Neuron (in vitro differentiated cells): ENCODE data around the gene LUZP1.
A peak's percentile ranks its signal among the peaks of the same experiment; 100 is the strongest.

Experiments used
- H2AFZ ChIP-seq: one replicate; pipeline ENCODE4 v1.6.1; 2013; ENCODE audit warnings: low read depth, mild to moderate bottlenecking, inconsistent platforms, low read length, moderate library complexity
- H3K27me3 ChIP-seq: one replicate; pipeline ENCODE4 v1.6.1; 2013; ENCODE audit warnings: low read length; ENCODE audit not compliant: insufficient read depth
- H3K36me3 ChIP-seq: one replicate; pipeline ENCODE4 v1.6.1; 2013; ENCODE audit warnings: low read length; ENCODE audit not compliant: insufficient read depth
- H3K4me1 ChIP-seq: one replicate; pipeline ENCODE4 v1.6.1; 2013; ENCODE audit warnings: low read length; ENCODE audit not compliant: insufficient read depth
- H3K4me3 ChIP-seq: 2 replicates; pipeline ENCODE4 v1.5.1; 2013; ENCODE audit warnings: mild to moderate bottlenecking, low read length, moderate library complexity
- H3K9me3 ChIP-seq: one replicate; pipeline ENCODE4 v1.6.1; 2013; ENCODE audit warnings: low read length

LUZP1 gene

DNA sequence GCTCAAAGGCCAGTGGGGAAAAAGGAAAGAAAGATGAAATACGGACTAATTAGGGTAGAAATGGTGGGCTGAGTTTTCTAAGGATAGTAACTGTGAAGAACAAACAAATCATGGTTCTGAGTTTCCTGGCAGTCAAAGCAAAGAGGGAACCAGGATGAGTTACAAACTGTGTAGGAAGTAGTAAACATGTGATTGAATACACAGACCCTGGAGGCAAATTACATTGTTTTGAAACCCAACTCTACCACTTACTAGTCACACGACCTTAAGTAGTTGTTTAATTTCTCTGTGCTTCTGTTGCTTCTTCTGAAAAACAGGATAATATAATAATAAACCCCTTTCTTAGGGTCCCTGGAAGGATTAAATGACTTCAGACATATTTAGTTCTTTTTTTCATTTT lies 11.2 kb upstream of the LUZP1 start:
- Histone ChIP-seq H2AFZ (no peak overlapping the region), H3K4me1 (peaks cover 8% of the 10 kb centered on the region), H3K36me3 (no peaks in the 10 kb centered on the region), H3K4me3 (no peak overlapping the region), H3K27me3 (no peaks in the 10 kb centered on the region), H3K9me3 (no peaks in the 10 kb centered on the region)

DNA sequence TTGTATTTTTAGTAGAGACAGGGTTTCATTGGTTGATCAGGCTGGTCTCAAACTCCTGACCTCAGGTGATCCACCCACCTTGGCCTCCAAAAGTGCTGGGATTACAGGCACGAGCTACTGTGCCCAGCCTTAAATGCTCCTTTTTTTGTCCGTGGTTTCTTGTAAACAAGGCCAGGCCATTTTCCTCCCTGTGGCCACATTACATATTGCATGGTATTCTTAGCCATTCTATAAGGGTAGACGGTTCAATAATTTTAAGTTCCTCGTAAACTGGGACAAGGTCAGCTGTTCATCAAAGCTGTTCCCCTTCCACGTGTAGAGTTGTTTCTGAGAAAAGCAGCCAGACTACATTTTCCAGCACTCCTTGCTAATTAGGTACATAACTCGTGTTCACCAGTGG lies 10.3 kb upstream of the LUZP1 start:
- Histone ChIP-seq H3K36me3 (no peaks in the 10 kb centered on the region), H3K9me3 (no peaks in the 10 kb centered on the region), H3K27me3 (no peaks in the 10 kb centered on the region), H3K4me3 (no peak overlapping the region), H2AFZ (no peak overlapping the region), H3K4me1 (peaks cover 8% of the 10 kb centered on the region)

DNA sequence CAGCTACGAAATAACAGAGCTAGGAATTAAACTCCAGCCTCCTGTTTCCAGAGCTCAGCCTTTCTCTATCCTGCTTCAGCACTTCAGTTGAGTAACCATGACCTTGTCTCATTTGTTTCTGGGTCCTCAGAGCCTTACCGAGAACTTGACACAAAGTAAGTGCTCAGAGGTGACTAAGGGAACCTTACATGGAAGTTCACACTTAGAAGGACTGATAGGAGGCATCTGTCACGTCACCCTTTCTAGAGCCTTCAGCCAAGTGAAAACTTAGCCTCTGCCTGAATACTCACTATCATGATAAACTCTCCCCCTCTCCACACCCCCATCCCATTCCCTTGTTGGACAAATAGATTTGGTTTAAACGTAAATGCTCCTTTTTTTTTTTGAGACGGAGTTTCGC lies 9.8 kb upstream of the LUZP1 start:
- Histone ChIP-seq H3K4me1 (peaks cover 8% of the 10 kb centered on the region), H3K27me3 (no peaks in the 10 kb centered on the region), H3K4me3 (peak overlapping the region; percentile 79), H3K36me3 (no peaks in the 10 kb centered on the region), H3K9me3 (no peaks in the 10 kb centered on the region), H2AFZ (peak overlapping the region; percentile 14)

DNA sequence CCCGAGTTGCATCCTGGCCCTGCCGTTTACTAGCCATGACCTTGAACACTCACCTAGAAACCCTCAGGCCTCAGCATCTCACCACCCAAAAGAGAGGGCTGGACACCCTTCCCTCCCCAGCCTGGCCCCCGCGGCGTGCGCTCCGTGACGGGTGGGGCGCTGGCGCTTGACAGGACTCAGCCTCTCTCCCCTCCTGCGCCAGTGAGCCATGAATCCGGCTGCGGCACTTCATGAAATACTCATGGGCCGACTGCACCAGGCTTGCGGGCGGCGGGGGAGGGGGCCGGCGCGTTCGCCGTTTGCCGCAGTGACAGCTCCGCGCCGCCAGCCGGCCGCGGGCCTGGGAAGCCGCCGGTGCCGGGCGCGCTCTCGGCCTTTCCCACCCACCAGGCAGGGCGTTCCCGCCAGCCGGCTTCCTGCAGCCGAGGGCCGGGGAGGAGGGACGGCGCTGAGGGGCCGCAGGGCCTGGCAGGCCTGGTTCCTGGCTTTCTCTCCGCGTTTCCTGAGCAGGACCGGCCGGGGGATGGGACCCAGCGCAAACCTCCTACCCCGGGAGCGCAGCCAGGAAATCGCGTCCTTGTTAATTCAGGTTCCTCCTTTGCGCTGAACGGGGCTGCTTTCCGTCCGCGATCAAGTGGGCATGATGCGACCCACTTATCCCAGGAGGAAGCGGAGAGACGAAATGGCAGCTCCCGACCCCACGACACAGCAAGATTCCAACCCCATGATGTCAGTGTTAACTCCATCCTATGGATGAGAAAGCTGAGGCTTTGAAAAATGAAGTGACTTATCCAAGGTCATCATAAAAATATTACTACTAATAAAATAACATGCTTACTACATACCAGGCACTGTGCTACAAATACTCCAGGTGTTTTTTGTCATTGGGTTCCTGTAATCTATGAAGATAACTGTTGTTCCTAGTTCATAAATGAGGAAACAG lies 9.1 kb upstream of the LUZP1 start:
- no peaks in the 10 kb centered on the region for H3K9me3 ChIP-seq

DNA sequence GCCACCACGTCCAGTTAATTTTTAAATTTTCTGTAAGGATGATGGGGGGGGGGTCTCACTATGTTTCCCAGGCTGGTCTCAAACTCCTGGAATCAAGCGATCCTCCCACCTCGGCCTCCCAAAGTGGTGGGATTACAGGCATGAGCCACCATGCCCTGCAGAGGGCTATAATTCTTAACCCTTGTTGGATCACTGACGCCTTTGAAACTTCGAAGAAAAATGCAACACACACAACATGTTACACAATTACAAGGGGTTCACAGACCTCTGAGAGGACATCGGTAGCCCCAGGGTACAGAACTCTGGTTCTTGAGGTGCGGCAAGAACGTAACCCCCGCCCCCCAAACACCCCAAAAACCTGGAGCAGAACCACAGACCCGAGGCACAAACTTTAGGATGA lies 8.4 kb upstream of the LUZP1 start:
- H3K4me1 ChIP-seq, result peaks cover 8% of the 10 kb centered on the region
- H3K4me3 ChIP-seq, result peak overlapping the region; percentile 79
- no peaks in the 10 kb centered on the region for H3K27me3 ChIP-seq
- H3K36me3 ChIP-seq, result no peaks in the 10 kb centered on the region
- H2AFZ ChIP-seq, result peak overlapping the region; percentile 14
- H3K9me3 ChIP-seq, result no peaks in the 10 kb centered on the region

More for the DNA sequence above, 9.1 kb upstream of the LUZP1 start:
- Histone ChIP-seq H3K27me3 (no peaks in the 10 kb centered on the region), H3K4me1 (peaks cover 8% of the 10 kb centered on the region), H3K4me3 (peak overlapping the region; percentile 79), H3K36me3 (no peaks in the 10 kb centered on the region), H2AFZ (peak overlapping the region; percentile 14)

DNA sequence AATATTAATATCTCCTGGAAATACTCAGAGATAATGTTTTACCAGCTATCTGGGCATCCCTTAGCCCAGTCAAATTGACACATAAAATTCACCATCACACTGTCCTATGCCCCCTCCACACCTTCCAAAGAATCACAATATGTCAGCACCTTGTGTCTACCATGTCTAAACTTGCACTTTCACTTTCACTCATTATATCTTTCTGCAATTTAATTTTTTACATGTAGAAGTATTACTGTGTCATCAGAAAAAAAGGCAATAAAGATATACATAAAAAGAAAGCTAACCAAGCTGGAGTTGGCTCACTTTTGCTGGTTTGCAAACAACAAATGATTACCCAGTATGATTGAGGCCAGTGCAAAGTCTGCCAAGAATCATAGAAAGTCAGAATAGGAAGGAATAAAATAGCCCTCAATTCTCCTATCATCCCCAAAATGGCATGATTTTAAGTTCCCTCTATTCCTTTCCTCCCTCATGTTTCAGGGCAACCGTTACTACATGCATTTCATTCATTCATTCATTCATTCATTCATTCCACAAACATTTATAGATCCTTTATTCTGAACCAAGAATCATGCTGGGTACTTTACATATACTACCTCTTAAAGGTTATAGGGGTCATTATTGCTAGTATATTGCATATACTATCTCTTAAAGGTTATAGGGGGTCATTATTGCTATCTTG lies 5.9 kb upstream of the LUZP1 start:
- Histone ChIP-seq H3K9me3 (no peaks in the 10 kb centered on the region), H2AFZ (no peak overlapping the region), H3K36me3 (no peaks in the 10 kb centered on the region), H3K4me3 (no peak overlapping the region), H3K27me3 (no peaks in the 10 kb centered on the region), H3K4me1 (peaks cover 14% of the 10 kb centered on the region)

DNA sequence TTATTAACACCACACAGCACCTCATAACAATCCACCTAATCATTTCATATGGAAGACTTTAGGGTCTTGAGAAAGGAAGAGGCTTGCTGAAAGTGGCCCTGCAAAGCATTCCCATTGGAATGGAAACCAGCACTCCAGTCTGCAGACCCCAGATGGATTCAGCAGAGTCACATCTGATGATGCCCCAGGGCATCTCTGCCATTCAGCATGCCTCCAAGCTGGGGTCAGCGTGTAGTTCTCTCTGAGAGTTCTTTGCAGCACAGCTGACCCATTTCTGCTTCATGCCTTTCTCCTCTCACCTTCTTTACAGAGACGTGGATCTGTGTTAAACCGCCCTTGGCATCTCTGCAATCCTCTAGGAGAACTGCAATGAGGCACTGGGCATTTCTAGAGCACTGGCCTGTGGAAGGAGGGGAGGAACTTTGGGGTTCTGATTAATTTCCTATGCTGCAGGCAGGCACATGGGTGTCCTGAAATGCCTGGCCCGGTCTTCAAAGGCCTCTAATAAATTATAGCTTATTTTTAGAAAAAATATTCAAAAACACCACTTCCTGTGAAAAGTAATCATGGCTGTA lies 2.6 kb upstream of the LUZP1 start:
- Histone ChIP-seq H3K4me1 (peaks cover 13% of the 10 kb centered on the region), H3K36me3 (no peaks in the 10 kb centered on the region), H3K4me3 (no peak overlapping the region), H3K9me3 (no peaks in the 10 kb centered on the region), H3K27me3 (no peaks in the 10 kb centered on the region), H2AFZ (no peak overlapping the region)

DNA sequence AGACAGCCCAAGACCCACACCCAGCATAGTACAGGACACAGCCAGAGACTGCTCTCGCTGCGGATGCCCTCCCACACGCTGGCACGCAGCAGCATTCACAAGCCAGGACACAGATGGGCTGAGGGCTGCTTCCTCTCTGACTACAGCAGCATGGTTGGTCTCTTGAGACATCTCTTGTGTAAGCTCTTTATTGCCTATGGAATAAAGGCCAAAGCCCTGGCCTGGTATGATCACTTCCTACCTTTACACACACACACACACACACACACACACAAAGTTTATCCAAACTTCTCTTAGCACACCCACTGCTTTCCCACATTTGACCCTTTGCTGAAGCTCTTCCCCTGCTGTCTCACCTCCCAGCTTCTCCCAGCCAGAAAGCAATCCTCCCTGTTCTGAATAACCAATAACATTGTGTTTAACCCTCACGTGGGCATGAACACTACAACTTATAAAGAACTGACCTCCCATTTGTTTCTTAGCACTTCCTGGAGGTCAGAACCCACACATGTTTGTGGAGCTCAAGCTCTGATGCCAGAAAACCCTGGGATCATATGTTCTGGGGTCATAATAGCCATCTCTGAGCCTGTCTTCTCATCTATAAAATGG lies 1.2 kb upstream of the LUZP1 start:
- Histone ChIP-seq H3K4me1 (peaks cover 16% of the 10 kb centered on the region), H3K36me3 (no peaks in the 10 kb centered on the region), H2AFZ (no peak overlapping the region), H3K27me3 (no peaks in the 10 kb centered on the region), H3K9me3 (no peaks in the 10 kb centered on the region), H3K4me3 (no peak overlapping the region)

DNA sequence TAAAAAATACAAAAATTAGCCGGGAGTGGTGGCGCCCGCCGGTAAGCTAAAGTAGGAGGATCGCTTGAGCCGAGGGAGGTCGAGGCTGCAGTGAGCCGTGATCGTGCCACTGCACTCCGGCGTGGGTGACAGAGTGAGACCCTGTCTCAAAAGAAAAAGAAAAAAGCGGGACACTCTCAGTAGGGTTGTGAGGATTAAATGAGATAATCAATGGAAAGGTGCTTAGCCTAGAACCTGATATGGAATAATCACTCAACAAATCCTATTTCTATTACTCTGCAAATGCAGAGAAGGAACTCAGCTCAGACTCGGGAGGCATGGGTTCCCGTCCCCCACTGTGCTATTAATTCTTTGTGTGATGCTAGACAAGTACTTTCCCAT lies 529 bp upstream of the LUZP1 start:
- Histone ChIP-seq H3K4me1 (peaks cover 16% of the 10 kb centered on the region), H3K9me3 (no peaks in the 10 kb centered on the region), H3K4me3 (no peak overlapping the region), H3K27me3 (no peaks in the 10 kb centered on the region), H3K36me3 (no peaks in the 10 kb centered on the region), H2AFZ (no peak overlapping the region)

DNA sequence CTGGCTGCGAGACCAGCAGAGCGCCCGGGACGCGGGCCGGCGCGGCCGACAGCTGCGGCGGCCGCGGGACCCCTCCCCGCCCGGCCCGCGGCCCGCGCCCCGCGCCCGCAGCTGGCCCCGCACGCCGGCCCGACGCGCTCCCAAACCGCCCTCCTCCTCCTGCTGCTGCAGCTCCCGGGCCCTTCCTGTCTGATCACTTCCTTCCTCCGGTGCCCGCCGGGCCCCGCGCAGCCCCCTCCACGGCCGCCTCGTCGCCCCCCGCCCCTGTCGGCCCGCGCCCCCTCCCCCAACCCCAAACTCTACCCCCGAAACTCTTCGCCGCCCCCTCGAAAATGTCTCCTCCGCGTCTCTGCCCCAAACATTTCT lies 594 bp downstream of the LUZP1 start:
- Histone ChIP-seq H3K4me3 (peak overlapping the region; percentile 81), H3K36me3 (no peaks in the 10 kb centered on the region), H2AFZ (peak overlapping the region; percentile 87), H3K4me1 (peaks cover 16% of the 10 kb centered on the region), H3K9me3 (no peaks in the 10 kb centered on the region), H3K27me3 (no peaks in the 10 kb centered on the region)

DNA sequence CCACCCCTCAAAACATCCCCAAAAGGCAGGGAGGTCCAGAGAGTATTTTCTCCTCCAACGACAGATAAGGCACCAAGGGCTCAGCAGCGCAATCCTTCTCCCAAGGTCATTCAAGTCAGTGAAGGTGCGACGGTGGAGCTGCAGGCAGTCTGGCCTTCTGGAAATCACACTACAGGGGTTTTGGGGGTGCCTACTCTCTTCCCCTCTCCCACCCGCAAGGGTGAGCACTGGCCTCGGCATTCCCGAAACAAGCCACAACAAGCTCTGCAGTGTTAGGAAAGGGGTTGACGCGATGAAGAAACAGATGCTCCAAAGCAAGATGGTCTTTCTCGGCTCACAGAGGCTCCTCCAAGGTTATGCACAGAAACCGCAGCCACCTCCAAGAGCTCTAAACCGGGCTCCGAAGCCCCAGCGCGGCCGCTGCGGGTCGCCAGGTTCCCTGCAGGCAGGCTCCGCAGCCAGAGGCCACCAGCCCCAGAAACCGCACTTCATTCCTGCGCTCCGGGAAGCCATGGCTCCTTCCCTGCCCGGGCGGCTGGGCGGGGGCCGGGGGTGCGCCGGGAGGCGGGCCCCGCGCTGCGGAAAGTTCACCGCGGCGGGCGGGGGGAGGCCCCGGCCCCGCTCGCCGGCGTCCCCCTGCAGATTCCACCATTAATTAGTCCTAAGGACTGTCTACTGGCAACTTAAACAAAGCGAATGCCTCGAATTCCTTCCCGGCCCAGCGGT lies 1.1 kb downstream of the LUZP1 start:
- Histone ChIP-seq H3K4me1 (peaks cover 16% of the 10 kb centered on the region), H3K4me3 (peak overlapping the region; percentile 81), H3K9me3 (no peaks in the 10 kb centered on the region), H3K27me3 (no peaks in the 10 kb centered on the region), H2AFZ (peak overlapping the region; percentile 22), H3K36me3 (no peaks in the 10 kb centered on the region)

DNA sequence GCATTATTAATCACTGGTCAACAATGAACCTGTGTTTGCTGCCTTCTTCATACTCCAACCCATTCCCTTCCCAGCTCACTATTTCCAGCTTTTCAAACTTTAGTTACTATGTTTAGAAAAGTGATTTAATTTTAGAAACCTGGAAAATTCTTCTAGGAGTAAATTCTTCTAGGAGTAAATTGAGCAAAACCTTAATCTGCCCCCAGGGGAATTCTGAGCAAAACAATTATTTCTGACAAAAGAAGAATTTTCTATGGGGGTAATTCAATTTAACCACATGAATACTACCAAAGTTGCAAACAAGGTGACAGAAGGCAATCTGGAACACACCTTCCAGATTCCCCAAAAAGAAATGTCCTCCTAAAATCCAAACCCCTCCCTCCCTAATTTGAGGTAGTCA lies 1.8 kb downstream of the LUZP1 start:
- H3K4me1 ChIP-seq, result peaks cover 16% of the 10 kb centered on the region
- H3K27me3 ChIP-seq, result no peaks in the 10 kb centered on the region
- H3K4me3 ChIP-seq, result peak overlapping the region; percentile 81
- no peak overlapping the region for H2AFZ ChIP-seq
- H3K36me3 ChIP-seq, result no peaks in the 10 kb centered on the region
- H3K9me3 ChIP-seq, result no peaks in the 10 kb centered on the region
